GM12878 (cell line): Measurements from ENCODE around the gene PABPN1.

Source experiments
- FOS ChIP-seq: IDR thresholded peaks from 3 replicates; pipeline ENCODE4 v1.6.1; 2011; ENCODE audit warnings: borderline replicate concordance; ENCODE audit not compliant: insufficient read length; ENCODE audit errors: extremely low read depth
- MTA3 ChIP-seq: IDR thresholded peaks from 2 replicates; pipeline ENCODE4 v1.6.1; 2012; ENCODE audit warnings: low read length, inconsistent platforms, borderline replicate concordance

- TF ChIP-seq MTA3 (no peak), FOS (no peak)
Measured at GRCh38 chr14:23348297-23348655, 27.0 kb downstream of the PABPN1 start.
